Heart left ventricle (tissue), 13 donors: ENCODE measurements around the gene DNER.

Experiments used
- POLR2A ChIP-seq, 2 donors: fragments of 450-650 bp; IDR thresholded peaks; one replicate each; pipeline ENCODE4 v1.6.1; 2017; ENCODE audit warnings: antibody characterized with exemption in 2 of 2, mild to moderate bottlenecking in 2 of 2, moderate library complexity in 2 of 2
- TF ChIP-seq, protein P1 (sequence below), 12 donors: fragments of 200-600 bp; sonication (generic) in 4 of 12; IDR thresholded peaks; one replicate each; pipeline versions ENCODE4 v1.5.0 to v1.8.0; 2018 to 2022; ENCODE audit warnings: antibody characterized with exemption in 12 of 12, mild to moderate bottlenecking in 5 of 12
- donor health status: ischemic (EF 13 %, LVEDD 7.1; RV severe dilation, severe dysfunction).
- donor health status: DM: no; HTN: yes; CAD: no.
- donor health status: DM: no; HTN: no; CAD: no.
- donor health status: ischemic (EF 25% LVEDD 6.9; RV normal size, moderate dysfunction).
- donor health status: ischemic (EF 25% LVEDD 5.7; RV mildly dilated, moderate dysfunction).
- donor health status: ischemic (EF 35%, LVEDD 5.7; RV mildly dilated, moderate dysfunction).
- donor health status: nonischemic (EF 11% LVEDD 7.7; RV severe dilation, severe dysfunction).
- donor health status: DM: yes; HTN: yes; CAD: no.
- donor health status: PGD.
- donor health status: ischemic (EF 29% LVEDD 5.4; RV normal size, mild dysfunction).
- donor health status: nonischemic (EF 23%, LVEDD 6.1; RV moderate dilation, normal function).

DNA sequence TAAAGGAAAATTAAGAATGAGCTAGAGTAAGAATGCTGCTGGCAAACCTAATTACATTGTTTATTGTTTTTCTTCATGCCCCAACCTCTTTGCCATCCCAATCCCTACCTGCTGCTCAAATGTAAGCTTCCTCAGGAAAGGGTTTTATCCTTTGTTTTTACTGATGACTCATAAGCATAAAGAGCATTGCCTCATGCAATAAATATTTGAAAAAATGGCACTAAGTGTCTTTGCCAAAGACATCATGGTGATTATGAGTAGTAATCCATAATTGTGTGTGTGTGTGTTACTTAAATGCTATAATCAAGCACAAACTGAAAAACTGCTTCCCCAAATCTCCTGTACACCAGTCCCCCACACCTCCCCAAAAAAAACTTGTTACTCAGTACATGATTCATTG is 53.4 kb downstream of the DNER start:
- TF ChIP-seq POLR2A (IDR thresholded peaks at IDR 0.05) = no peak
- TF ChIP-seq, protein P1, sequence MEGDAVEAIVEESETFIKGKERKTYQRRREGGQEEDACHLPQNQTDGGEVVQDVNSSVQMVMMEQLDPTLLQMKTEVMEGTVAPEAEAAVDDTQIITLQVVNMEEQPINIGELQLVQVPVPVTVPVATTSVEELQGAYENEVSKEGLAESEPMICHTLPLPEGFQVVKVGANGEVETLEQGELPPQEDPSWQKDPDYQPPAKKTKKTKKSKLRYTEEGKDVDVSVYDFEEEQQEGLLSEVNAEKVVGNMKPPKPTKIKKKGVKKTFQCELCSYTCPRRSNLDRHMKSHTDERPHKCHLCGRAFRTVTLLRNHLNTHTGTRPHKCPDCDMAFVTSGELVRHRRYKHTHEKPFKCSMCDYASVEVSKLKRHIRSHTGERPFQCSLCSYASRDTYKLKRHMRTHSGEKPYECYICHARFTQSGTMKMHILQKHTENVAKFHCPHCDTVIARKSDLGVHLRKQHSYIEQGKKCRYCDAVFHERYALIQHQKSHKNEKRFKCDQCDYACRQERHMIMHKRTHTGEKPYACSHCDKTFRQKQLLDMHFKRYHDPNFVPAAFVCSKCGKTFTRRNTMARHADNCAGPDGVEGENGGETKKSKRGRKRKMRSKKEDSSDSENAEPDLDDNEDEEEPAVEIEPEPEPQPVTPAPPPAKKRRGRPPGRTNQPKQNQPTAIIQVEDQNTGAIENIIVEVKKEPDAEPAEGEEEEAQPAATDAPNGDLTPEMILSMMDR (IDR thresholded peaks at IDR 0.05) = no peak
